GM12878 (cell line): Measurements from ENCODE around the gene FLT4. TPM values are rescaled to one million over a fixed set of nuclear protein-coding genes. Genes with fewer than 3 reads are reported as not detected.

Experiments used
- ATAC-seq: fragments of 200-7000 bp; cut with Tn5 transposase; 3 replicates; pipeline ENCODE4 v1.9.1; 2020; ENCODE audit warnings: mild to moderate bottlenecking, moderate library complexity
- Bru-seq: library from RNA; stranded (reverse); fragments of 400-500 nt; gene quantifications from one replicate; lab custom pipeline; 2021; lab: Mats Ljungman, UMichigan
- BruChase-seq, 2 experiments: library from RNA; stranded (reverse); fragments of 400-500 nt; gene quantifications; one replicate each; lab custom pipeline; 2021; lab: Mats Ljungman, UMichigan
- BruUV-seq: library from RNA; stranded (reverse); fragments of 400-500 nt; replicated peaks from 2 replicates; lab custom pipeline; 2021; lab: Mats Ljungman, UMichigan
- CTCF ChIA-PET: fragments of 300-600 bp; sonication (Branson Sonifier 250); formaldehyde crosslinking; extraction: SDS; loops from one replicate; lab custom pipeline; 2021; ENCODE audit warnings: inconsistent platforms; lab: Yijun Ruan, JAX
- POLR2A ChIA-PET: fragments of 350-600 bp; formaldehyde crosslinking; extraction: SDS; loops from one replicate; lab custom pipeline; 2021; ENCODE audit warnings: inconsistent platforms; lab: Charles Lee
- RAD21 ChIA-PET: fragments of 300-600 bp; sonication (Branson Sonifier 250); formaldehyde crosslinking; loops from one replicate; lab custom pipeline; 2023; ENCODE audit warnings: antibody characterized with exemption; ENCODE audit not compliant: unreplicated experiment; lab: Charles Lee
- SMC1A ChIA-PET: fragments of 300-600 bp; sonication (Branson Sonifier 250); formaldehyde crosslinking; loops from one replicate; lab custom pipeline; 2023; ENCODE audit not compliant: unreplicated experiment, uncharacterized antibody; lab: Charles Lee
- DNase-seq: peaks from one replicate; pipeline ENCODE4 v3.0.0-alpha.2; 2011; ENCODE audit warnings: low read depth, low spot score
- FAIRE-seq: peaks from 3 replicates; lab custom pipeline; 2011; peaks lifted over from hg19 to GRCh38; lab: Jason Lieb, UNC
- H2AFZ ChIP-seq: 2 replicates; pipeline ENCODE4 v1.6.0; 2011; ENCODE audit warnings: low read depth, low read length, control low read depth; ENCODE audit not compliant: control insufficient read depth
- H3K27ac ChIP-seq: 2 replicates; pipeline ENCODE4 v1.5.1; 2011; ENCODE audit warnings: control low read depth; ENCODE audit not compliant: control insufficient read depth, insufficient read depth
- H3K27me3 ChIP-seq, 2 experiments: replicated peaks in 1 of 2; 2 replicates each; pipeline versions ENCODE4 v1.6.0 to v1.6.1; 2011; ENCODE audit warnings: low read length in 1 of 2; ENCODE audit not compliant: control insufficient read depth in 2 of 2, insufficient read depth in 2 of 2
- H3K36me3 ChIP-seq, 2 experiments: 2 replicates each; pipeline ENCODE4 v1.5.1; 2011; ENCODE audit warnings: low read length in 1 of 2; ENCODE audit not compliant: control insufficient read depth in 2 of 2, insufficient read depth in 2 of 2
- H3K4me1 ChIP-seq: 2 replicates; pipeline ENCODE4 v1.6.1; 2011; ENCODE audit warnings: mild to moderate bottlenecking, low read length, moderate library complexity, mixed read lengths; ENCODE audit not compliant: control insufficient read depth, insufficient read depth
- H3K4me2 ChIP-seq: 2 replicates; pipeline ENCODE4 v1.6.0; 2011; ENCODE audit warnings: control low read depth; ENCODE audit not compliant: control insufficient read depth, insufficient read depth
- H3K4me3 ChIP-seq: fragments of 200-600 bp; sonication (generic); 2 replicates; pipeline ENCODE4 v1.5.1; 2016
- H3K79me2 ChIP-seq: 2 replicates; pipeline ENCODE4 v1.6.0; 2011; ENCODE audit warnings: low read length; ENCODE audit not compliant: control insufficient read depth, insufficient read depth
- H3K9ac ChIP-seq: 2 replicates; pipeline ENCODE4 v1.8.0; 2011; ENCODE audit warnings: low read length, control low read depth, mixed read lengths; ENCODE audit not compliant: control insufficient read depth, insufficient read depth
- H3K9me3 ChIP-seq: replicated peaks from 3 replicates; pipeline ENCODE4 v1.5.1; 2011; ENCODE audit warnings: mild to moderate bottlenecking, low read length; ENCODE audit not compliant: control insufficient read depth, insufficient read depth
- H4K20me1 ChIP-seq: 2 replicates; pipeline ENCODE4 v1.6.0; 2011; ENCODE audit not compliant: control insufficient read depth, insufficient read depth
- CEBPZ ChIP-seq: fragments of 150-350 bp; IDR thresholded peaks from 2 replicates; pipeline ENCODE4 v1.6.1; 2016; ENCODE audit warnings: low read depth, low read length
- E2F8 ChIP-seq: fragments of 450-650 bp; IDR thresholded peaks from 2 replicates; pipeline ENCODE4 v1.6.1; 2018; ENCODE audit warnings: mild to moderate bottlenecking, low read depth, moderate library complexity; ENCODE audit not compliant: partially characterized antibody
- EZH2 ChIP-seq: IDR thresholded peaks from 2 replicates; pipeline ENCODE4 v1.6.1; 2012; ENCODE audit warnings: low read depth, mild to moderate bottlenecking, control low read depth, inconsistent platforms, low read length, borderline replicate concordance; ENCODE audit not compliant: control insufficient read depth
- MEF2A ChIP-seq: IDR thresholded peaks from 2 replicates; pipeline ENCODE4 v1.6.1; 2011; ENCODE audit warnings: low read depth, mild to moderate bottlenecking, low read length, moderate library complexity; ENCODE audit not compliant: insufficient read depth
- NR2C1 ChIP-seq: fragments of 450-650 bp; IDR thresholded peaks from 2 replicates; pipeline ENCODE4 v1.6.1; 2017; ENCODE audit warnings: antibody characterized with exemption, mild to moderate bottlenecking, moderate library complexity
- STAT3 ChIP-seq: IDR thresholded peaks from 2 replicates; pipeline ENCODE4 v1.6.1; 2011; ENCODE audit warnings: low read depth, low read length, improper control_type of control experiment
- TAF1 ChIP-seq: IDR thresholded peaks from 2 replicates; pipeline ENCODE4 v1.6.1; 2011; ENCODE audit warnings: mild to moderate bottlenecking, low read depth, low read length, borderline replicate concordance
- ZNF592 ChIP-seq: fragments of 450-650 bp; IDR thresholded peaks from 2 replicates; pipeline ENCODE4 v1.6.1; 2017; ENCODE audit warnings: mild to moderate bottlenecking, moderate library complexity
- WGBS: methylation state at CpG from one replicate; pipeline ENCODE4 v1.1.6; 2016; ENCODE audit warnings: low lambda C conversion rate; ENCODE audit not compliant: insufficient replicate concordance, insufficient coverage; ENCODE audit errors: missing lambda C conversion rate; 5-methylcytosine and 5-hydroxymethylcytosine counted together
- in situ Hi-C: fragments of 300-500 bp; cut with MboI; formaldehyde crosslinking; loops from 9 replicates; pipeline ENCODE4 v1.14.3; 2018; ENCODE audit warnings: mixed read lengths
- intact Hi-C: fragments of 100-400 bp; cut with micrococcal nuclease; formaldehyde crosslinking; loops from one replicate; pipeline ENCODE4 v1.14.2; 2022; ENCODE audit not compliant: unreplicated experiment
- long read RNA-seq, 2 experiments: library from polyadenylated mRNA; unstranded; transcript quantifications; one replicate each; pipeline ENCODE4 v2.0.0, GENCODE V29; 2019 to 2020
- polyA minus RNA-seq, 3 experiments: library from RNA; depleted of rRNA, polyadenylated mRNA; stranded (reverse); fragments of >200 nt; gene quantifications; 2 replicates each; pipeline ENCODE4 v1.2.3, GENCODE V29; 2011
- polyA plus RNA-seq, 11 experiments: library from polyadenylated mRNA; depleted of rRNA in 4 of 11; unstranded in 6 of 11; stranded (reverse) in 5 of 11; fragments of >200 nt; fragmentation: Nextera tagmentation in 4 of 11; fragmentation: Illumina TruSeq in 1 of 11; extraction: Ambion mirVana in 4 of 11; extraction: Trizol in 1 of 11; gene quantifications; 1 replicate in 1 of 11; 2 replicates in 10 of 11; pipeline versions ENCODE4 v1.2.1 to v1.2.3, GENCODE V29; 2011 to 2016; ENCODE audit warnings: inconsistent platforms in 2 of 11, missing spikeins in 2 of 11, low read depth in 1 of 11
- total RNA-seq, 4 experiments: library from RNA; depleted of rRNA in 3 of 4; stranded (reverse); fragments of >200 nt in 3 of 4; fragmentation: Illumina TruSeq in 1 of 4; extraction: Trizol in 1 of 4; gene quantifications; 2 replicates each; pipeline versions ENCODE4 v1.2.1 to v1.2.3, GENCODE V29; 2013 to 2021

FLT4 gene
- not detected in 2 replicates for total RNA-seq (2013; cell fraction: nucleolus; rRNA removed)
- not detected in 2 replicates for total RNA-seq (2014; rRNA removed)
- not detected in 2 replicates for total RNA-seq (2014; rRNA removed; fragmentation: Illumina TruSeq; extraction: Trizol)
- 0.27 TPM in 1 of 2 replicates, not detected in the other for total RNA-seq (2021)
- polyA plus RNA-seq (2011; ENCODE audit: low read depth): not detected
- polyA plus RNA-seq (2011; rRNA removed): 0.06 and 0.18 TPM in 2 replicates
- polyA plus RNA-seq (2011; cell fraction: cytosol; rRNA removed): 0.03 and 0.06 TPM in 2 replicates
- 0.73 and 0.80 TPM in 2 replicates for polyA plus RNA-seq (2011; cell fraction: nucleus; rRNA removed)
- polyA plus RNA-seq (2012): not detected in 2 replicates
- polyA plus RNA-seq (2014; fragmentation: Illumina TruSeq; extraction: Trizol): not detected in 2 replicates
- not detected for polyA plus RNA-seq (2014; fragmentation: Nextera tagmentation; extraction: Ambion mirVana)
- polyA plus RNA-seq (2014; rRNA removed): not detected in 2 replicates
- not detected for polyA plus RNA-seq (2016; fragmentation: Nextera tagmentation; extraction: Ambion mirVana)
- polyA minus RNA-seq (2011; rRNA and poly(A)+ RNA removed): 0.21 and 0.29 TPM in 2 replicates
- not detected in 2 replicates for polyA minus RNA-seq (2011; cell fraction: cytosol; rRNA and poly(A)+ RNA removed)
- polyA minus RNA-seq (2011; cell fraction: nucleus; rRNA and poly(A)+ RNA removed): 0.36 and 0.38 TPM in 2 replicates
- not detected for Bru-seq, nascent RNA
- BruChase-seq, experiment 1, labeled RNA remaining after a 6-hour chase: not detected
- percentile 2 among the genes with signal in this experiment for BruChase-seq, experiment 2, labeled RNA remaining after a 2-hour chase
- long read RNA-seq, experiment 1: 0 reads
- long read RNA-seq, experiment 2: 0 reads

DNA sequence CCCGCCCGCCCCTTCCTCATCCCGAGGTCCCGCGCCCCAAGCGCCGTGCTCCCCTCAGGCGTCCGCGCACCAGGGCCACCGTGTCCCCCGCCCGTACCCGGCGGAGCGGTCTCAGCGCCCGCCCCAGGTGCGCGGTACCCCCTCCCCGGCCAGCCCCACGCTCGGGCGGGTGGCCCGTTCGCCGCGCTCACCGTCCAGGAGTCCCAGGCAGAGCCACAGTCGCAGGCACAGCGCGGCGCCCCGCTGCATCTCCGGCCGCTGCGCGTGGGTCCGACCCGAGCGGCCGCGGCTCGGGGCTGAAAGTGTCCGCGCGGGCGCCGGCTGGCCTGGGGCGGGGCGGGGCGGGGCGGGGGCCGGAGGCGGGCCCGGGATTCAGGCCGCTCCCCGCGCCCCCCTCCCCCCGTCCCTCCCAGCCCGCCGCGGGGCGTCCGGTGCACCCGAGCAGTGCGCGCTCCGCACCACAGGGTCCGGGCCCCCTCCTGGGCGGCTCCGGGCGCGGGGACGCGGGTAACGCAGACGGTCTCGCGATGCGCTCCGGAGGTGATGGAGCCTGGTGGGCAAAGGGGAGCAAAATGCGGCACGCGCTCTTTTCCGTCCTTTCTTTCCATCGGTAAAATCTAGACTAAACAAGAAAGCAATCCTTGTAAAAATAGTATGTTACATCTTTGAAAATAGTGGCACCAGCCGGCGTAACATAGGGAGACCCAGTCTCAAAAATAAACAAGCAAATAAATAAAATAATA lies at the start of gene FLT4:
Gene FLT4 (minus strand): TSS at position 304 of the 743 bp plus-strand sequence. CDS start 55 bp downstream, at position 249.
- RAD21 ChIA-PET: no interaction called here
- ATAC-seq: no peak
- in situ Hi-C loops: no loop called here
- H3K4me2 ChIP-seq: peak within 1 kb of the TSS; percentile 21; the same call in 1 of the 2 replicates
- no peak for DNase-seq
- H3K36me3 ChIP-seq: no peaks in the 10 kb centered on the region
- no peak for FAIRE-seq
- POLR2A ChIA-PET: no interaction called here
- no peaks in the 10 kb centered on the region for H3K79me2 ChIP-seq
- 33% methylated on average over 26 of the region's 89 CpGs for WGBS
- peaks cover 3 to 6% of the 10 kb centered on the region in 2 experiments; a peak in 2 of 4 replicates for H3K27me3 ChIP-seq
- H3K4me1 ChIP-seq: no peaks in the 10 kb centered on the region
- intact Hi-C loops: no loop called here
- no peak within 1 kb of the TSS for H3K27ac ChIP-seq
- no peaks in the 10 kb centered on the region for H4K20me1 ChIP-seq
- no TSS peak for BruUV-seq
- CTCF ChIA-PET: interaction anchor here (0.6 kb wide), 1 partner anchor 236 kb away, joined by 3 read pairs; no protein-coding TSS in a partner anchor
- SMC1A ChIA-PET: no interaction called here
- no peaks in the 10 kb centered on the region for H3K9me3 ChIP-seq
- no peak within 1 kb of the TSS for H2AFZ ChIP-seq
- H3K4me3 ChIP-seq: peak within 1 kb of the TSS; percentile 60
- no peak within 1 kb of the TSS for H3K9ac ChIP-seq
- TF ChIP-seq TAF1 (no peak), NR2C1 (no peak), STAT3 (no peak), CEBPZ (no peak), EZH2 (no peak), MEF2A (no peak), E2F8 (no peak), ZNF592 (no peak)
